Activated CD8-positive, alpha-beta memory T cell treated with anti-CD3 and anti-CD28 coated beads for 36 hours (primary cell): ENCODE results near the gene NXNL1. TPM values are rescaled to one million over a fixed set of nuclear protein-coding genes. Genes with fewer than 3 reads are reported as not detected.

Source experiments
- CTCF ChIA-PET: fragments of 350-600 bp; sonication (Branson Sonifier 250); formaldehyde crosslinking; loops from one replicate; lab custom pipeline; 2021; ENCODE audit warnings: antibody characterized with exemption; lab: Charles Lee
- POLR2A ChIA-PET: fragments of 350-600 bp; sonication (Branson Sonifier 250); formaldehyde crosslinking; loops from one replicate; lab custom pipeline; 2021; ENCODE audit warnings: antibody characterized with exemption; lab: Charles Lee
- total RNA-seq, 2 experiments: library from RNA; stranded (reverse); gene quantifications; one replicate each; pipeline ENCODE4 v1.2.3, GENCODE V29; 2021

NXNL1 gene
- total RNA-seq, 2 experiments from 2014 or later = not detected

GRCh38 chr19:17409990-17410389 lies 50.7 kb downstream of the NXNL1 start:
- POLR2A ChIA-PET = no interaction called here
- CTCF ChIA-PET = no interaction called here

GRCh38 chr19:17406887-17407196 lies 53.9 kb downstream of the NXNL1 start:
- CTCF ChIA-PET = interaction anchor here (1.5 to 2.1 kb wide), 2 partner anchors 20 to 23 kb away, joined by 5 to 8 read pairs; no protein-coding TSS in a partner anchor
- POLR2A ChIA-PET = interaction anchor here (1.4 kb wide), 1 partner anchor 13 kb away, joined by 5 read pairs; the partner anchor contains the start of gene MVB12A

GRCh38 chr19:17406046-17406886 lies 54.5 kb downstream of the NXNL1 start:
- ChIA-PET POLR2A (interaction anchor here (0.5 to 1.4 kb wide), 6 partner anchors 11 to 441 kb away, joined by 3 to 5 read pairs (median 4); partner anchors contain the start of gene MVB12A), CTCF (interaction anchor here (1.0 to 2.1 kb wide), 5 partner anchors 14 to 90 kb away, joined by 3 to 8 read pairs (median 5); no protein-coding TSS in a partner anchor)

Other genes starting within 250 kb of the NXNL1 start
- 10 to 100 TPM; 25.7 to 26.4 TPM for gene USE1, start 245.6 kb downstream of the NXNL1 start, total RNA-seq
- 10 to 100 TPM; 20.4 to 22.9 TPM for gene OCEL1, start 234.7 kb downstream of the NXNL1 start, total RNA-seq
- gene NR2F6, start 215.0 kb downstream of the NXNL1 start, total RNA-seq = 10 to 100 TPM in 1 of 2 experiments, 1 to 10 TPM in 1; 9.7 to 10.3 TPM
- gene USHBP1, start 196.2 kb downstream of the NXNL1 start, total RNA-seq = under 1 TPM in 1 of 2 experiments, not detected in 1; 0.06 TPM
- 100 to 1,000 TPM; 129 to 131 TPM for gene BABAM1, start 193.5 kb downstream of the NXNL1 start, total RNA-seq
- 10 to 100 TPM; 20.6 to 21.0 TPM for gene ANKLE1, start 179.0 kb downstream of the NXNL1 start, total RNA-seq
- gene ABHD8, start 157.5 kb downstream of the NXNL1 start, total RNA-seq = 1 to 10 TPM; 4.9 to 5.6 TPM
- gene MRPL34, start 155.1 kb downstream of the NXNL1 start, total RNA-seq = 100 to 1,000 TPM; 126 to 132 TPM
- gene DDA1, start 151.4 kb downstream of the NXNL1 start, total RNA-seq = 10 to 100 TPM; 44.1 to 45.9 TPM
- 1 to 10 TPM; 3.2 TPM for gene ANO8, start 126.1 kb downstream of the NXNL1 start, total RNA-seq
- 10 to 100 TPM; 55.8 to 56.8 TPM for gene GTPBP3, start 123.4 kb downstream of the NXNL1 start, total RNA-seq
- not detected for gene PLVAP, start 83.6 kb downstream of the NXNL1 start, total RNA-seq
- gene CCDC194, start 66.7 kb downstream of the NXNL1 start, total RNA-seq = 1 to 10 TPM; 1.3 to 1.4 TPM
- 100 to 1,000 TPM; 121 to 126 TPM for gene BST2, start 55.3 kb downstream of the NXNL1 start, total RNA-seq
- 10 to 100 TPM; 36.1 to 38.2 TPM for gene MVB12A, start 40.9 kb downstream of the NXNL1 start, total RNA-seq
- not detected for gene TMEM221, start 12.3 kb downstream of the NXNL1 start, total RNA-seq
- gene SLC27A1, start 9.6 kb upstream of the NXNL1 start, total RNA-seq = 1 to 10 TPM; 2.5 to 3.2 TPM
- gene PGLS, start 50.7 kb upstream of the NXNL1 start, total RNA-seq = 10 to 100 TPM; 57.9 to 61.9 TPM
- 100 to 1,000 TPM in 1 of 2 experiments, 10 to 100 TPM in 1; 97.2 to 100 TPM for gene COLGALT1, start 94.7 kb upstream of the NXNL1 start, total RNA-seq
- gene UNC13A, start 227.4 kb upstream of the NXNL1 start, total RNA-seq = under 1 TPM in 1 of 2 experiments, not detected in 1; 0.02 TPM